ENCODE measurements around the gene POFUT2.
A peak's percentile ranks its signal among the peaks of the same experiment; 100 is the strongest.

The POFUT2 gene

DNA sequence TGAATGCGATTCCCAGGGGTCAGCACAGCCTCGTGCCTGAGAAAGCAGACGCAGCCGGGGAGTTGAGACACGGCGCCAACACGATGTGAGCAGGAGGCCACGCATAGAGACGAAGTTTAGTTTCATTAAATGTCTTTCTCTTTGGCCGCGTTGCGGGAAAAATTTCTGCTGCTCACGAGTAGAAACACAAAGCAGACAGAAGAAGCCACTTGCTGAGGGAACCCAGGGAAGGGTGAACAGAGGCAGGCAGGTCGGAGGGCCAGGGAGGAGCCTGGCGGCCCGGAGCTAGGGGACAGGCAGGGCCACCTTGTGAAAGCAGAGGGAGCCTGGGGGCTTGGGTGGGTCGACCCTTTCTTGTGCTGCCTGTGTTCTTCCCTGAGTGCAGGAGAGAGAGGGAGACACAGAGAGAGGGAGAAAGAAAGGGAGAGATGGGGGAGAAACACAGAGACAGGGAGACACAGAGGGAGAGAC is 33.2 kb downstream of the POFUT2 start:
- no peak overlapping the region for H3K27ac ChIP-seq (ENCODE audit: low read depth in 2 of 2, low read length in 2 of 2)
- H3K9me3 ChIP-seq (ENCODE audit: control insufficient read depth in 2 of 2, low read length in 2 of 2), result no peaks in the 10 kb centered on the region
- no peaks in the 10 kb centered on the region for H3K36me3 ChIP-seq (ENCODE audit: control insufficient read depth in 2 of 2, insufficient read depth in 2 of 2, low read length in 2 of 2)
- no peak overlapping the region for H3K4me3 ChIP-seq (ENCODE audit: low read length in 2 of 2)
- H3K9ac ChIP-seq (ENCODE audit: low read depth in 1 of 2, low read length in 2 of 2), result no peak overlapping the region
- H3K27me3 ChIP-seq (ENCODE audit: control insufficient read depth in 2 of 2, insufficient read depth in 2 of 2, low read length in 2 of 2), result peaks cover 5 to 21% of the 10 kb centered on the region in 2 donors
- peaks cover 0 to 2% of the 10 kb centered on the region in 2 donors for H3K4me1 ChIP-seq (ENCODE audit: control insufficient read depth in 2 of 2, insufficient read depth in 2 of 2, low read length in 2 of 2)

DNA sequence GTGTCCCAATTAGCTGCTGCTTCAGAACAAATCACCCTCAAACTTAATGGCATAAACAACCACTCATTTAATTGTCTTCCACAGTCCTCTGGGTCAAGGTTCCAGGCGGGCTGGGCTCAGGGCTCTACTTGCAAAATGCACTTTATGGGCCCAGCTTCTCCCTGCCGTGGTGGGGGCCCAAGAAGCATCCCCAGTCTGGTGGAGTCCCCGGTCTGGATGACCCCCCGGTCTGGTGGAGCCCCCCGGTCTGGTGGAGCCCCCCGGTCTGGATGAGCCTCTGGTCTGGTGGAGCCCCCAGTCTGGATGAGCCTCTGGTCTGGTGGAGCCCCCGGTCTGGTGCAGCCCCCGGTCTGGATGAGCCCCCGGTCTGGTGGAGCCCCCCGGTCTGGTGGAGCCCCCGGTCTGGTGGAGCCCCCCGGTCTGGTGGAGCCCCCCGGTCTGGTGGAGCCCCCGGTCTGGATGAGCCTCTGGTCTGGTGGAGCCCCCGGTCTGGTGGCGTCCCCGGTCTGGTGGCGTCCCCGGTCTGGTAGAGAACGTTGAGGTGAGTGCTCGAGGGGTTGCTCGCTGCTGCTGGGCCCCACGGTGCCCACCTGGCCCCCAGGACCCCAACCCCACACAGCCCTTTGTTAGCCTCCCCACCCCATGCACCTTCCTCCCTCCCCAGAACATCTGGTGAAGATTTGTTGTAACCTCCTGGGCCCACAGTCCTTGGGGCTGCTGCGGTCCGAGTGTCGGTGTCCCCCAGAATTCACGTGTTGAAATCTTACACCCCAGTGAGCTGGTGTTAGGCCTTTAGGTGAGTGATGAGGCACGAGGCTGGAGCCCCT is 33.8 kb downstream of the POFUT2 start:
- H3K4me3 ChIP-seq (ENCODE audit: low read length in 2 of 2), result no peak overlapping the region
- no peaks in the 10 kb centered on the region for H3K9me3 ChIP-seq (ENCODE audit: control insufficient read depth in 2 of 2, low read length in 2 of 2)
- H3K9ac ChIP-seq (ENCODE audit: low read depth in 1 of 2, low read length in 2 of 2), result no peak overlapping the region
- H3K27me3 ChIP-seq (ENCODE audit: control insufficient read depth in 2 of 2, insufficient read depth in 2 of 2, low read length in 2 of 2), result peaks cover 8 to 23% of the 10 kb centered on the region in 2 donors
- peaks cover 0 to 2% of the 10 kb centered on the region in 2 donors for H3K4me1 ChIP-seq (ENCODE audit: control insufficient read depth in 2 of 2, insufficient read depth in 2 of 2, low read length in 2 of 2)
- no peak overlapping the region for H3K27ac ChIP-seq (ENCODE audit: low read depth in 2 of 2, low read length in 2 of 2)
- no peaks in the 10 kb centered on the region for H3K36me3 ChIP-seq (ENCODE audit: control insufficient read depth in 2 of 2, insufficient read depth in 2 of 2, low read length in 2 of 2)

DNA sequence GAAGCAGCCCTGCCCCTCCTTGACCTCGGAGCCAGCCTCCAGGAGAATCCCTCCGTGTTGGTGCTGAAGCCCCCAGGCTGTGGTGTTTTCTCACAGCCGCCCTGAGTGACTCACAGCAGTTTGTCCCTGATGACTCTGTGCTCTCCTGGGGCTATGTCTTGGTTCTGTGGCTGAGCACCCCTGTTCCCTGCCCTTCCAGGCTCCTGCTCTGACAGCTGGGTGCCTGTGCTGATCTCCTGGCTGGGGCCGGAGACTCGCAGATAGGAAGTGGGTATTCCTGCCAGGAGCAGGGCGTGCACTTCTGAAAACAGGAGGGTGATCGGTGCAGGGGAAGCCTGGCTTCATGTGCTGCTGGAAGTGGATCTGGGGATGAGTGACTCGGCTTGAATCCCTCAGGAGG is 34.5 kb downstream of the POFUT2 start:
- Histone ChIP-seq H3K27me3 (ENCODE audit: control insufficient read depth in 2 of 2, insufficient read depth in 2 of 2, low read length in 2 of 2) (peaks cover 10 to 28% of the 10 kb centered on the region in 2 donors), H3K36me3 (ENCODE audit: control insufficient read depth in 2 of 2, insufficient read depth in 2 of 2, low read length in 2 of 2) (no peaks in the 10 kb centered on the region), H3K4me3 (ENCODE audit: low read length in 2 of 2) (no peak overlapping the region), H3K9me3 (ENCODE audit: control insufficient read depth in 2 of 2, low read length in 2 of 2) (no peaks in the 10 kb centered on the region), H3K27ac (ENCODE audit: low read depth in 2 of 2, low read length in 2 of 2) (no peak overlapping the region), H3K4me1 (ENCODE audit: control insufficient read depth in 2 of 2, insufficient read depth in 2 of 2, low read length in 2 of 2) (peaks cover 0 to 2% of the 10 kb centered on the region in 2 donors), H3K9ac (ENCODE audit: low read depth in 1 of 2, low read length in 2 of 2) (no peak overlapping the region)

DNA sequence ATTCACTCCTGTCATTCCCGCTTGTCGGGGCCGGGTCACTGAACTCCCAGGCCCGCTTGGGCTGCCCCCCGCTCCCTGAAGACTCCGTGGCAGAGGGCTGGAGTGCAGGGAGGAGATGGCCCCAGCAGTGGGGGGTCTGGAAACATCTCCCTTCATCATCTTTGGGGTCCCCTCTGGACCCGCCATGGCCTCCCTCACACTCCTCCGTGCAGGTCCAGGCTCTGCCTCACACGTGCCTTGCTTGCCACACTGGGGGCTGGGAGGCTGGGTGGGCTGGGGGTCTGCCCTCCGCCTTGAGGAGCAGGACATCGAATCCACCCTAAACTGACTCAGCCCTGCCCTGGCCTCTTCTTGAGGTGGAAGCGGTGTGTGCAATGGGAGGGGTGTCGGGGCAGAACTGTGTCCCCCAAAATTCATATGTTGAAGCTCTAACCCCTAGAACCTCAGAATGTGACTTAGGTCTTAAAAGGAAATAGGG is 35.2 kb downstream of the POFUT2 start:
- Histone ChIP-seq H3K4me1 (ENCODE audit: control insufficient read depth in 2 of 2, insufficient read depth in 2 of 2, low read length in 2 of 2) (peaks cover 0 to 2% of the 10 kb centered on the region in 2 donors), H3K9ac (ENCODE audit: low read depth in 1 of 2, low read length in 2 of 2) (no peak overlapping the region), H3K9me3 (ENCODE audit: control insufficient read depth in 2 of 2, low read length in 2 of 2) (no peaks in the 10 kb centered on the region), H3K27ac (ENCODE audit: low read depth in 2 of 2, low read length in 2 of 2) (no peak overlapping the region), H3K27me3 (ENCODE audit: control insufficient read depth in 2 of 2, insufficient read depth in 2 of 2, low read length in 2 of 2) (peaks cover 10 to 22% of the 10 kb centered on the region in 2 donors), H3K36me3 (ENCODE audit: control insufficient read depth in 2 of 2, insufficient read depth in 2 of 2, low read length in 2 of 2) (no peaks in the 10 kb centered on the region), H3K4me3 (ENCODE audit: low read length in 2 of 2) (no peak overlapping the region)

DNA sequence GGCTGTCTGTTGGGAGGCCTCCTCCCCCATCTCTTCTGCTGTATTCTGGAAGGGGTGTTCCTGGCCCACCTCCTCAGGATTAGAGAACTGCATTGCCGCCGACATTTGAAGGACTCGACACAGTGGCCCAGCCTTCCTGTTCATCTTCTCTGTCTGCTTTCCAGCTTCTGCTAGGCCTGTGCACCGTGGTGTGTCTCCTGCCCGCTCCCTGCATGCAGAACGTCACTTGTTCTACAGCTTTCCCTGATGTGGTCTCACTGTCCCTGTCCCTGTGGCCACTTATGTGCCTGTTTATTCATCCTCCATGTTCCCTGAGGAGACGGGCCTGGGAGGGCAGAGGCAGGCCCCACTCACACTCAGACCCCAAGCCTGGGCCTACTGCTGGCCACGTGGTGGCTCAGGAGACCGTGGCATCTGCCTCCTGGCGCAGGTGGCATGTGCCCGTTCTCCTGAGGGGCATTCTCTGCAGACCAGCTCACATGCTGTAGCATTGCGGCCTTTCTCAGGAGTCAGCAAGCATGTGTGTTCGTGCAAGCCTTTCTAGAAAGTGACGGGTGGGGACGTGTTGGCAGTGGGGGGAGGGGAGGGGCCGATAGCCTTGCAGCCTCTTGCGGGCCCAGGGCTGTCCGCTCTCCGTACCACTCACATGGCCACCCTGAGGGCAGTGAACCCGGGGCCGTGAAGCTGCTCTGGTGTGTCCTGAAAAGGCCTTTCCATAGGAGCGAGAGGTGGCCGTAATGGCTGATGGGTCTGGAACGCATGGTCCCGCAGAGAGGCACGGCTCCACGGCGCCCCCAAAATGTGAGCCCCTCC is 35.9 kb downstream of the POFUT2 start:
- Histone ChIP-seq H3K27me3 (ENCODE audit: control insufficient read depth in 2 of 2, insufficient read depth in 2 of 2, low read length in 2 of 2) (peaks cover 7 to 17% of the 10 kb centered on the region in 2 donors), H3K36me3 (ENCODE audit: control insufficient read depth in 2 of 2, insufficient read depth in 2 of 2, low read length in 2 of 2) (no peaks in the 10 kb centered on the region), H3K27ac (ENCODE audit: low read depth in 2 of 2, low read length in 2 of 2) (no peak overlapping the region), H3K9ac (ENCODE audit: low read depth in 1 of 2, low read length in 2 of 2) (no peak overlapping the region), H3K9me3 (ENCODE audit: control insufficient read depth in 2 of 2, low read length in 2 of 2) (no peaks in the 10 kb centered on the region), H3K4me3 (ENCODE audit: low read length in 2 of 2) (no peak overlapping the region), H3K4me1 (ENCODE audit: control insufficient read depth in 2 of 2, insufficient read depth in 2 of 2, low read length in 2 of 2) (peaks cover 0 to 2% of the 10 kb centered on the region in 2 donors)

DNA sequence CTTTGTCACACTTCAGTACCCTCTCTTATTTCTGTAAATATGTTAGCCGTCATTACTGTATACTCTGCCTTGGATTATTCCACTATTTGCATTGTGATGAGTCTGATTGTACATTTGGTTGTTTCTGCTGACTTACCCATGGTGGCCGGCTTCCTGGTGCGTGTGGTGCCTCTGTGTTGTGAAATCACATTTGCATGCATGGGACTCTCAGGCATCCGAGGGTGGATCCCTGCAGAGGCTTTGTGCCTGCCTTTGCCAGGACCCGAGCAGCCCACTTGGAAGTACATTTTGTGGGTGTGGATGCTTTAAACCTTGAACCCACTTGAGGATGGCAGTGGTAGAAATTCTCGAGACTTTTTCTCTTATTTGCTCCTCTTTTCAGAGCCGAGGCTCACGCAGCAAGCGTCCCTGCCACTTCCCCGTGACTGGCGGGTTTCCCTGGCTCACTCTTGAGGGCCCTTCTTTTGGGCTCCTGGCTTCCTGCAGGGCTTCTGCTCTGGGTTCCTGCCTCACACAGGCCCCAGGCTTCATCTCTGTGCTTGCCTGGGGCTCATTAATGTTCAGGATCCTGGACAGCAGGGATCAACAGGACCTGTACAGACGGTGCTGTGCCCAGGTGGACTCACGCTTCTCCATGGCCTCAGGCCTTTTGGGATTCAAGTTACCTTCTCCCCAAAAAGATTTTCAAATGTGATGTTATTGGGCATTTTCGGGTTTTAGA is 36.6 kb downstream of the POFUT2 start:
- Histone ChIP-seq H3K27ac (ENCODE audit: low read depth in 2 of 2, low read length in 2 of 2) (no peak overlapping the region), H3K27me3 (ENCODE audit: control insufficient read depth in 2 of 2, insufficient read depth in 2 of 2, low read length in 2 of 2) (peaks cover 4 to 17% of the 10 kb centered on the region in 2 donors), H3K9ac (ENCODE audit: low read depth in 1 of 2, low read length in 2 of 2) (no peak overlapping the region), H3K9me3 (ENCODE audit: control insufficient read depth in 2 of 2, low read length in 2 of 2) (no peaks in the 10 kb centered on the region), H3K36me3 (ENCODE audit: control insufficient read depth in 2 of 2, insufficient read depth in 2 of 2, low read length in 2 of 2) (no peaks in the 10 kb centered on the region), H3K4me1 (ENCODE audit: control insufficient read depth in 2 of 2, insufficient read depth in 2 of 2, low read length in 2 of 2) (peaks cover 0 to 2% of the 10 kb centered on the region in 2 donors), H3K4me3 (ENCODE audit: low read length in 2 of 2) (no peak overlapping the region)

DNA sequence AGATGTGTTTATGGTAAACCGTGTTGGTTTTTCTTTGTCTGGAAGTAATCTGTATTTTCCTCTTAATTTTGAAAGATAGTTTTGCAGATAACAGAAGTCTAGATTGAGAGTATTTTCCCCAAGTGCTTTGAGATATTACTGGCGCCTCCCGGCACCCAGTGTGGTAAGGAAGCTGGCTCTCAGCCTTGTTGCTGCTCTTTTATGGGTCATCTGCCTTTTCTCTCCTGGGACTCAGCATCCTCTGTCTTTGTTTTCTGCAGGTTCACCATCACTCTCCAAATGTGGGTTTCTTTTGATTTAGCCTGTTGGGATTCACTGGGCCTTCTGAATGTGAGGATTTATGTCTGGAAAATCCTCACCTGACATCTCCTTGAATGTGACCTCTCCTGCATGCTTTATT is 37.4 kb downstream of the POFUT2 start:
- Histone ChIP-seq H3K27me3 (ENCODE audit: control insufficient read depth in 2 of 2, insufficient read depth in 2 of 2, low read length in 2 of 2) (peaks cover 4 to 21% of the 10 kb centered on the region in 2 donors), H3K36me3 (ENCODE audit: control insufficient read depth in 2 of 2, insufficient read depth in 2 of 2, low read length in 2 of 2) (no peaks in the 10 kb centered on the region), H3K9me3 (ENCODE audit: control insufficient read depth in 2 of 2, low read length in 2 of 2) (no peaks in the 10 kb centered on the region), H3K27ac (ENCODE audit: low read depth in 2 of 2, low read length in 2 of 2) (no peak overlapping the region), H3K4me1 (ENCODE audit: control insufficient read depth in 2 of 2, insufficient read depth in 2 of 2, low read length in 2 of 2) (peaks cover 0 to 2% of the 10 kb centered on the region in 2 donors), H3K4me3 (ENCODE audit: low read length in 2 of 2) (no peak overlapping the region), H3K9ac (ENCODE audit: low read depth in 1 of 2, low read length in 2 of 2) (no peak overlapping the region)

DNA sequence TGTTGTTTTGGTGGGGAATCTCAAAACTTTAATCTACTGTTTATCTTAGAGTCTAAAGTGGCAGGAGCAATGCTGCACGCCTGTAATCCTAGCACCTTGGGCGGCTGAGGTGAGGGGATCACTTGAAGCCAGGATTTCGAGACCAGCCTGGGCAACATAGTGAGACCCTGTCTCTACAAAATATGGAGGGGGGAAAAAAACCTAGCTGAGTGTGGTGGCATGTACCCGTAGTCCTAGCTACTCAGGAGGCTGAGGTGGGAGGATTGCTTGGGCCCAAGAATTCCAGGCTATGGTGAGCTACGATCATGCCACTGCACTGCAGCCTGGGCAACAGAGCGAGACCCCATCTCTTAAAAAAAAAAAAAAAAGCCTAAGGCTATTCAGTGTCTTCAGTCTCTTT is 38.1 kb downstream of the POFUT2 start:
- Histone ChIP-seq H3K27me3 (ENCODE audit: control insufficient read depth in 2 of 2, insufficient read depth in 2 of 2, low read length in 2 of 2) (peaks cover 4 to 18% of the 10 kb centered on the region in 2 donors), H3K36me3 (ENCODE audit: control insufficient read depth in 2 of 2, insufficient read depth in 2 of 2, low read length in 2 of 2) (no peaks in the 10 kb centered on the region), H3K9me3 (ENCODE audit: control insufficient read depth in 2 of 2, low read length in 2 of 2) (no peaks in the 10 kb centered on the region), H3K27ac (ENCODE audit: low read depth in 2 of 2, low read length in 2 of 2) (no peak overlapping the region), H3K4me3 (ENCODE audit: low read length in 2 of 2) (no peak overlapping the region), H3K9ac (ENCODE audit: low read depth in 1 of 2, low read length in 2 of 2) (no peak overlapping the region), H3K4me1 (ENCODE audit: control insufficient read depth in 2 of 2, insufficient read depth in 2 of 2, low read length in 2 of 2) (peaks cover 0 to 2% of the 10 kb centered on the region in 2 donors)

DNA sequence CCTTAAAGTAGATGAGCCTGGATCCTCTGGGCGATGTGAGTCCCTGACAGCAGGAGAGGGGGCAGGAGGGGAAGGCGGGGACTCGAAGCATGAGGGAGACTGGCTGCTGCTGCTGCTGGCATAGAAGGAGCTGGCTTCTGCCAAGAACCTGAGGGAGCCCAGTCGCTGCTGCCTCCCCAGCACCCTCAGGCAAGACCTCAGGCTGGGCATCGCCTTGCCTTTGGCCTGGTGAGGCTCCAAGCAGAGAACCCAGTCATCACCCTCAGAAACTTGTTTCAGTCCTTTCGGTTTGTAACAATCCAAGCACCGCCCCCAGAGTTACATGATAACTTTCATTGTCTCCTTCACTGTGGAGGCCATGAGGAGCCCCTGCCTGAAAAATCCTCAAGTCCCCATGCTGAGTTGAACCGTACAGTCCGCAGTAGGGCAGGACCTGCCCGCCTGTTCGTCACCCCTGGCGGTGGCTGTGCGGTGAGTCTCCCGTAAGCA is 38.8 kb downstream of the POFUT2 start:
- H3K9ac ChIP-seq (ENCODE audit: low read depth in 1 of 2, low read length in 2 of 2), result no peak overlapping the region
- H3K4me1 ChIP-seq (ENCODE audit: control insufficient read depth in 2 of 2, insufficient read depth in 2 of 2, low read length in 2 of 2), result peaks cover 0 to 2% of the 10 kb centered on the region in 2 donors
- H3K27ac ChIP-seq (ENCODE audit: low read depth in 2 of 2, low read length in 2 of 2), result no peak overlapping the region
- H3K27me3 ChIP-seq (ENCODE audit: control insufficient read depth in 2 of 2, insufficient read depth in 2 of 2, low read length in 2 of 2), result peaks cover 4 to 18% of the 10 kb centered on the region in 2 donors
- no peaks in the 10 kb centered on the region for H3K36me3 ChIP-seq (ENCODE audit: control insufficient read depth in 2 of 2, insufficient read depth in 2 of 2, low read length in 2 of 2)
- H3K9me3 ChIP-seq (ENCODE audit: control insufficient read depth in 2 of 2, low read length in 2 of 2), result no peaks in the 10 kb centered on the region
- peak overlapping the region in 1 of 2 donors; percentile 31 for H3K4me3 ChIP-seq (ENCODE audit: low read length in 2 of 2)

All from mucosa of rectum (tissue), 2 donors.